GM19238 (cell line): ENCODE measurements around the gene STRN.
"Not testable (repeated sequence)": the region's sequence is repeated elsewhere in the genome, so short reads cannot be mapped to it uniquely, and the experiment has no call there.

ENCODE experiments used
- DNase-seq: peaks from one replicate; pipeline ENCODE4 v3.0.0; 2011; ENCODE audit warnings: low spot score; ENCODE audit not compliant: insufficient read length

The STRN gene

GRCh38 chr2:36964496-36965058, 1.8 kb downstream of the STRN start:
- no peak for DNase-seq

GRCh38 chr2:36963734-36964133, 2.6 kb downstream of the STRN start:
- no peak for DNase-seq

- no peak for DNase-seq
Measured at GRCh38 chr2:36963106-36963505, 3.2 kb downstream of the STRN start.

GRCh38 chr2:36960773-36961172, 5.6 kb downstream of the STRN start:
- no peak for DNase-seq

- no peak for DNase-seq
Measured at GRCh38 chr2:36960005-36960675, 6.2 kb downstream of the STRN start.

- DNase-seq, result no peak
Measured at GRCh38 chr2:36954977-36955607, 11.2 kb downstream of the STRN start.

GRCh38 chr2:36952748-36953197, 13.6 kb downstream of the STRN start:
- no peak for DNase-seq

GRCh38 chr2:36951574-36951973, 14.8 kb downstream of the STRN start:
- no peak for DNase-seq

GRCh38 chr2:36951027-36951518, 15.3 kb downstream of the STRN start:
- DNase-seq, result no peak

GRCh38 chr2:36949845-36950244, 16.5 kb downstream of the STRN start:
- DNase-seq, result no peak

- DNase-seq, result not testable (repeated sequence)
Measured at GRCh38 chr2:36945240-36945639, 21.1 kb downstream of the STRN start.

- no peak for DNase-seq
Measured at GRCh38 chr2:36941867-36942266, 24.5 kb downstream of the STRN start.

- not testable (repeated sequence) for DNase-seq
Measured at GRCh38 chr2:36936526-36936925, 29.8 kb downstream of the STRN start.

GRCh38 chr2:36931688-36932087, 34.6 kb downstream of the STRN start:
- not testable (repeated sequence) for DNase-seq

GRCh38 chr2:36930787-36931410, 35.4 kb downstream of the STRN start:
- not testable (repeated sequence) for DNase-seq

GRCh38 chr2:36926175-36927132, 39.9 kb downstream of the STRN start:
- DNase-seq, result not testable (repeated sequence)

GRCh38 chr2:36922629-36923028, 43.7 kb downstream of the STRN start:
- not testable (repeated sequence) for DNase-seq

GRCh38 chr2:36921984-36922383, 44.4 kb downstream of the STRN start:
- DNase-seq, result no peak

GRCh38 chr2:36919041-36919837, 47.1 kb downstream of the STRN start:
- no peak for DNase-seq

GRCh38 chr2:36918307-36918706, 48.0 kb downstream of the STRN start:
- no peak for DNase-seq
